Lung (tissue), 12 donors: ENCODE data around the gene ZPBP. TPM values are rescaled to one million over a fixed set of nuclear protein-coding genes. Genes with fewer than 3 reads are reported as not detected.
"Not testable (repeated sequence)": the region's sequence is repeated elsewhere in the genome, so short reads cannot be mapped to it uniquely, and the experiment has no call there.

Experiments used
- ATAC-seq: fragments of 200-7000 bp; cut with Tn5 transposase; one replicate; pipeline ENCODE4 v1.9.1; 2020; ENCODE audit warnings: moderate number of reproducible peaks; ENCODE audit not compliant: insufficient read depth, low FRiP score
- DNase-seq, 3 donors: peaks; one replicate each; pipeline ENCODE4 v3.0.0-alpha.2; 2013 to 2017
- H3K27ac ChIP-seq, 2 donors: one replicate each; pipeline ENCODE4 v1.5.1; 2013; ENCODE audit warnings: mild to moderate bottlenecking in 2 of 2, moderate library complexity in 2 of 2, control low read depth in 1 of 2, inconsistent platforms in 1 of 2, low read depth in 1 of 2, low read length in 1 of 2
- H3K27me3 ChIP-seq, 3 donors: one replicate each; pipeline ENCODE4 v1.5.1; 2013; ENCODE audit warnings: low read length in 2 of 3; ENCODE audit not compliant: control insufficient read depth in 3 of 3, insufficient read depth in 3 of 3
- H3K36me3 ChIP-seq, 4 donors: one replicate each; pipeline ENCODE4 v1.5.1; 2013; ENCODE audit warnings: low read length in 4 of 4, mild to moderate bottlenecking in 1 of 4, moderate library complexity in 1 of 4; ENCODE audit not compliant: control insufficient read depth in 4 of 4, insufficient read depth in 4 of 4
- H3K4me1 ChIP-seq, 5 donors: one replicate each; pipeline ENCODE4 v1.5.1; 2013; ENCODE audit warnings: low read length in 5 of 5, mild to moderate bottlenecking in 2 of 5, moderate library complexity in 1 of 5; ENCODE audit not compliant: control insufficient read depth in 5 of 5, insufficient read depth in 5 of 5
- H3K4me3 ChIP-seq: one replicate; pipeline ENCODE4 v1.5.1; 2013; ENCODE audit warnings: mild to moderate bottlenecking, control low read depth, moderate library complexity
- H3K9ac ChIP-seq, 2 donors: one replicate each; pipeline ENCODE4 v1.5.1; 2013; ENCODE audit warnings: low read length in 2 of 2, control low read depth in 1 of 2; ENCODE audit not compliant: insufficient read depth in 1 of 2
- H3K9me3 ChIP-seq, 4 donors: one replicate each; pipeline ENCODE4 v1.5.1; 2013; ENCODE audit warnings: low read length in 3 of 4, mild to moderate bottlenecking in 1 of 4, moderate library complexity in 1 of 4; ENCODE audit not compliant: control insufficient read depth in 4 of 4, insufficient read depth in 3 of 4
- CTCF ChIP-seq: IDR thresholded peaks from 2 replicates; pipeline ENCODE4 v1.5.1; 2012; ENCODE audit warnings: mild to moderate bottlenecking; ENCODE audit errors: control extremely low read depth, extremely low read depth
- WGBS, 2 donors: extraction: QIAGEN DNeasy Blood & Tissue Kit; methylation state at CpG; one replicate each; pipeline ENCODE4 v1.1.7; 2013; 5-methylcytosine and 5-hydroxymethylcytosine counted together
- polyA plus RNA-seq, 2 donors: library from polyadenylated mRNA; stranded (reverse); fragments of 200-250 nt; gene quantifications; one replicate each; pipeline ENCODE4 v1.2.1, GENCODE V29; 2013
- total RNA-seq, 2 donors: library from RNA; depleted of rRNA in 1 of 2; stranded (reverse); fragments of >200 nt in 1 of 2; gene quantifications; one replicate each; pipeline ENCODE4 v1.2.1, GENCODE V29; 2014 to 2021
- donor health status: control.
- donor health status: control.
- donor health status: Bipolar disorder and iron deficiency.
- donor health status: healthy.
- donor health status: DM: yes; HTN: yes; CAD: no.

ZPBP gene
- total and polyA plus RNA-seq, 4 donors, result 0.03 to 0.85 (median 0.25) TPM; not detected in 1

DNA sequence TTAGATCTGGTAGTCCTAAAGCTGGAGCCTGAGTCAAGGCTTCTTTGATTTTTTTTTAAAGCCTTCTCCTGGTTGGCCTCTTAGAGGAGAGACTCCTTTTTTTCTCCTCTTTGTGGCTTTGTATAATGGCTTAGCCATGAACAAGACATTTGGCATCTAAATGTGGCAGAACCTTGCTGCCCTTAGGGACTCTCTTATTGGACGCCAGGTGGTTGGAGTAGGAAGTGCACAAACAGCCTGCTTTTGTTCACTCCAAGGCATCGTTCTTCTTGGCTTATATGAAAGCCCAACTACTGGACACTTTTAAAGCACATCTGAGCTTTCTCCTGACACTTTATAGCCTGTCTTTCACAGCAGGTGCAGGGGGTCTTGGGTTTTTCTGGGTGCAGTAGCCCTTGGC lies 25.0 kb downstream of the ZPBP start:
- WGBS, 2 donors, result 25 to 38% methylated on average over 2 of the region's 2 CpGs
- H3K4me1 ChIP-seq, result peaks cover 0 to 7% (median 4%) of the 10 kb centered on the region in 5 donors
- TF ChIP-seq CTCF, result no peak
- H3K36me3 ChIP-seq, result no peaks in the 10 kb centered on the region
- no peak overlapping the region for H3K9ac ChIP-seq
- ATAC-seq (no peak), DNase-seq (peak in 2 of 3 donors; percentile 10 to 16)
- no peak overlapping the region for H3K4me3 ChIP-seq
- H3K27ac ChIP-seq, result no peak overlapping the region
- H3K27me3 ChIP-seq, result no peaks in the 10 kb centered on the region
- peaks cover 0 to 5% (median 2%) of the 10 kb centered on the region in 4 donors for H3K9me3 ChIP-seq

DNA sequence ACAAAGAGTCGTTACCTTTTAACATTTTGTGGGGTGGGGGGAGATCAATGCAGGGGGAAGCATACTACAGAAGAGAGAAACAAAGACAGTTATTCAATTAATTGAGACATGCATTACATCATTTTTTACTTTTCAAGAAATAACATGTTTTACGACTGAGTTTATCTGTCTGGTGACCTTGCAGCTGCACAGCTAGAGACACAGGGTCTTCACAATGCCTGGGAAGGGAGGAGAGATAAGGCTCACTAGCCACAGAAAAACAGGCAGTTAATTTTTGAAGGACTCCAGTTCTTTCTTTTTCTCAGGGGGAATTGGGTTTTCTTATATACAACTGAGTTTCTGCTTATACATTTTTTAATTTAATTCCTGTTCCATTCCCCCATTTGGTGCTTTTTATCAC lies 30.1 kb downstream of the ZPBP start:
- TF ChIP-seq CTCF, result no peak
- H3K4me1 ChIP-seq, result peaks cover 0 to 7% (median 0%) of the 10 kb centered on the region in 5 donors
- 75 to 92% methylated on average over 2 of the region's 2 CpGs for WGBS, 2 donors

GRCh38 chr7:50056131-50056530 lies 36.9 kb downstream of the ZPBP start:
- H3K9me3 ChIP-seq, result peaks cover 0 to 3% (median 0%) of the 10 kb centered on the region in 4 donors
- H3K4me3 ChIP-seq, result no peak overlapping the region
- no peak for ATAC-seq
- TF ChIP-seq CTCF, result no peak
- H3K27me3 ChIP-seq, result no peaks in the 10 kb centered on the region
- no peaks in the 10 kb centered on the region for H3K4me1 ChIP-seq
- WGBS, 2 donors, result 52 to 55% methylated on average over 1 of the region's 1 CpG
- H3K27ac ChIP-seq, result no peak overlapping the region
- H3K36me3 ChIP-seq, result no peaks in the 10 kb centered on the region
- DNase-seq, result no peak
- H3K9ac ChIP-seq, result no peak overlapping the region

More for the DNA sequence above, 30.1 kb downstream of the ZPBP start:
- Histone ChIP-seq H3K9ac (no peak overlapping the region), H3K4me3 (no peak overlapping the region), H3K9me3 (peaks cover 0 to 3% (median 0%) of the 10 kb centered on the region in 4 donors), H3K36me3 (no peaks in the 10 kb centered on the region), H3K27ac (no peak overlapping the region), H3K27me3 (no peaks in the 10 kb centered on the region)
- no peak for ATAC-seq
- no peak for DNase-seq

- H3K27ac ChIP-seq, result no peak overlapping the region
- 82 to 84% methylated on average over 5 of the region's 5 CpGs for WGBS, 2 donors
- no peaks in the 10 kb centered on the region for H3K4me1 ChIP-seq
Measured at GRCh38 chr7:50047716-50048115, 45.3 kb downstream of the ZPBP start.

DNA sequence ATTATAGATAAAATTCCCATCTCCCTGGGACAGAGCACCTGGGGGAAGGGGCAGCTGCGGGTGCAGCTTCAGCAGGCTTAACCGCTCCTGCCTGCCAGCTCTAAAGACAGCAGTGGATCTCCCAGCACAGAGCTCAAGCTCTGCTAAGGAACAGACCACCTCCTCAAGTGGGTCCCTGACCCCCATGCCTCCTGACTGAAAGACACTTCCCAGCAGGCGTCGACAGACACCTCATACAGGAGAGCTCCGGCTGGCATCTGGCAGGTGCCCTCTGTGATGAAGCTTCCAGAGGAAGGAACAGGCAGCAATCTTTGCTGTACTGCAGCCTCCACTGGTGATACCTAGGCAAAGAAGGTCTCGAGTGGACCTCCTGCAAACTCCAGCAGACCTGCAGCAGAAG lies 51.9 kb downstream of the ZPBP start:
- not testable (repeated sequence) for H3K9me3 ChIP-seq, H3K27ac ChIP-seq, H3K9ac ChIP-seq, ATAC-seq, H3K27me3 ChIP-seq, H3K4me3 ChIP-seq, DNase-seq, H3K36me3 ChIP-seq, H3K4me1 ChIP-seq
- WGBS, 2 donors, result 74 to 80% methylated on average over 6 of the region's 6 CpGs

More at GRCh38 chr7:50047716-50048115, 45.3 kb downstream of the ZPBP start:
- Histone ChIP-seq H3K36me3 (no peaks in the 10 kb centered on the region), H3K27me3 (no peaks in the 10 kb centered on the region), H3K4me3 (no peak overlapping the region), H3K9ac (no peak overlapping the region), H3K9me3 (no peaks in the 10 kb centered on the region)
- ATAC-seq (no peak), DNase-seq (no peak)
- TF ChIP-seq CTCF, result no peak
